Pancreas (tissue), 10 donors: ENCODE results near the gene SLC48A1. TPM values are rescaled to one million over a fixed set of nuclear protein-coding genes. Genes with fewer than 3 reads are reported as not detected.

ENCODE experiments used
- ATAC-seq, 4 donors: fragments of 200-7000 bp; cut with Tn5 transposase; one replicate each; pipeline versions ENCODE4 v1.8.0 to v1.9.1; 2020; ENCODE audit warnings: mild to moderate bottlenecking in 4 of 4, moderate library complexity in 4 of 4
- DNase-seq, 6 donors: peaks; one replicate each; pipeline ENCODE4 v3.0.0-alpha.2; 2020
- FAIRE-seq: peaks from 2 replicates; lab custom pipeline; 2012; peaks lifted over from hg19 to GRCh38; lab: Jason Lieb, UNC
- H3K27ac ChIP-seq, 4 donors: fragments of 200-600 bp; sonication (generic); 1 replicate in 3 of 4; 2 replicates in 1 of 4; pipeline versions ENCODE4 v1.5.0 to v1.8.0; 2020
- H3K27me3 ChIP-seq, 4 donors: fragments of 200-600 bp; one replicate each; pipeline ENCODE4 v1.8.0; 2021
- H3K36me3 ChIP-seq, 3 donors: fragments of 200-600 bp; sonication (generic) in 1 of 3; one replicate each; pipeline versions ENCODE4 v1.5.0 to v1.8.0; 2020 to 2021
- H3K4me1 ChIP-seq, 3 donors: fragments of 200-600 bp; one replicate each; pipeline ENCODE4 v1.8.0; 2021
- H3K4me3 ChIP-seq, 4 donors: fragments of 200-600 bp; sonication (generic) in 2 of 4; one replicate each; pipeline versions ENCODE4 v1.5.0 to v1.8.0; 2020 to 2021
- H3K9me3 ChIP-seq, 4 donors: fragments of 200-600 bp; one replicate each; pipeline ENCODE4 v1.8.0; 2021
- WGBS, 2 donors: extraction: QIAGEN DNeasy Blood & Tissue Kit; methylation state at CpG; one replicate each; pipeline ENCODE4 v1.1.7; 2013; 5-methylcytosine and 5-hydroxymethylcytosine counted together
- intact Hi-C, 3 donors: fragments of 100-400 bp; cut with DNase I; formaldehyde crosslinking; loops; one replicate each; pipeline versions ENCODE4 v1.11.1 to v1.14.2; 2022
- polyA plus RNA-seq, 2 donors: library from polyadenylated mRNA; stranded (reverse); fragments of 200-250 nt; gene quantifications; one replicate each; pipeline ENCODE4 v1.2.3, GENCODE V29; 2013
- total RNA-seq, 6 donors: library from RNA; stranded (reverse); fragmentation: NEBNext Ultra II Directional in 4 of 6; extraction: Animal tissue kit (Norgen Biotek cat#: 25700) in 4 of 6; gene quantifications; one replicate each; pipeline versions ENCODE4 v1.2.1 to v1.2.4, GENCODE V29; 2021 to 2023
- TF ChIP-seq, protein P1 (sequence below), 4 donors: fragments of 200-600 bp; sonication (generic) in 3 of 4; IDR thresholded peaks; one replicate each; pipeline versions ENCODE4 v1.5.0 to v1.8.0; 2021; ENCODE audit warnings: antibody characterized with exemption in 4 of 4
- donor health status: healthy with polysubstance abuse.
- donor health status: DM: no; HTN: no; CAD: no; lungs with moderate emphysema.
- donor health status: DM: no; HTN: no; CAD: no.
- donor health status: control.
- donor health status: control.
- donor health status: Bipolar disorder and iron deficiency.
- donor health status: DM: yes; HTN: yes; CAD: no.
- donor health status: DM: no; HTN: no; CAD: no.
- donor health status: DM: no; HTN: no; CAD: no.
- donor health status: DM: yes; HTN: yes; CAD: no.

SLC48A1 gene
- total and polyA plus RNA-seq, 8 donors = 12.2 to 17.2 (median 13.8) TPM

DNA sequence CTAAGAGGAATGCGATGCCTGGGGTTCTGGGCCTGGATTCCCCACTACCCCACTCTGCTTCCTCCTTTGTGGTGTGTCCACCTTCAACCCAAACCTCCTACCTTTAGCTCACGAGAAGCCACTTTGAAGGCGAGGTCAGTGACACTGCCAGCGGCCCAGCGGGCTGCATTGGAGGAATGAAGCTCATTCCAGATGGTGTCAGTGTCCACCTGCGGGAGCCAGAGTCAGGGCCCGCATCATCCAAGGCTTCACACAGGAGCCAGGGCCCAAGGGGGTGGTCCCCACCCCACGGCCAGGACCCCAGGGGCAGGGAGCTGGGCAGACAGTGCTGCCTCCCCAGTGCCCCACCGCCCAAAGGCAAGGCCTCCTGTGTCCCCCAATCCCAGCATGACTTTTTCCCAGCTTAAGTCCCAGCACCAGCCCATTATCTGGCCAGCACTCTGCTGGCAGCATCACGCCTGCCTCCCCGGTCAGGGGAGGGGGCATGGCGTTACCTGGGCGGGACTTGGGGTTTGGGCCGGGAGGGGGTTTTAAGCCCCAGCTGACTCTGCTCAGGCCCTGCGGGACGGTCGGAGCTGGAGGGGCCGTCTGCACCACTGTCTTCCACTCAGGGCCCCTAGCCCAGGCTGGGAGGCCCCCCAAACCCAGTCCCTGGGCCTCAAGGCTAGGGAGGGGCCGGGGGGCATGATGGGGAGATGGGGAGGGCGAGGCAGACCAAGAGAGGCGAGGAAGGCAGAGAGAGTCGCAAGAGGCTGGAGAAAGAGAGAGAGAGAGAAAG lies 16.9 kb downstream of the SLC48A1 start:
- FAIRE-seq (no peak), DNase-seq (peak in 2 of 6 donors; percentile 5 to 58), ATAC-seq (no peak)
- H3K4me1 ChIP-seq = no peaks in the 10 kb centered on the region
- H3K4me3 ChIP-seq = no peak overlapping the region
- intact Hi-C loops = loop anchor here in 1 of 3 donors (10.0 kb wide), 1 partner anchor 45 kb away; no protein-coding TSS in a partner anchor
- H3K9me3 ChIP-seq = no peaks in the 10 kb centered on the region
- WGBS, 2 donors = 91 to 94% methylated on average over 22 of the region's 22 CpGs
- no peaks in the 10 kb centered on the region for H3K27me3 ChIP-seq
- TF ChIP-seq, protein P1, sequence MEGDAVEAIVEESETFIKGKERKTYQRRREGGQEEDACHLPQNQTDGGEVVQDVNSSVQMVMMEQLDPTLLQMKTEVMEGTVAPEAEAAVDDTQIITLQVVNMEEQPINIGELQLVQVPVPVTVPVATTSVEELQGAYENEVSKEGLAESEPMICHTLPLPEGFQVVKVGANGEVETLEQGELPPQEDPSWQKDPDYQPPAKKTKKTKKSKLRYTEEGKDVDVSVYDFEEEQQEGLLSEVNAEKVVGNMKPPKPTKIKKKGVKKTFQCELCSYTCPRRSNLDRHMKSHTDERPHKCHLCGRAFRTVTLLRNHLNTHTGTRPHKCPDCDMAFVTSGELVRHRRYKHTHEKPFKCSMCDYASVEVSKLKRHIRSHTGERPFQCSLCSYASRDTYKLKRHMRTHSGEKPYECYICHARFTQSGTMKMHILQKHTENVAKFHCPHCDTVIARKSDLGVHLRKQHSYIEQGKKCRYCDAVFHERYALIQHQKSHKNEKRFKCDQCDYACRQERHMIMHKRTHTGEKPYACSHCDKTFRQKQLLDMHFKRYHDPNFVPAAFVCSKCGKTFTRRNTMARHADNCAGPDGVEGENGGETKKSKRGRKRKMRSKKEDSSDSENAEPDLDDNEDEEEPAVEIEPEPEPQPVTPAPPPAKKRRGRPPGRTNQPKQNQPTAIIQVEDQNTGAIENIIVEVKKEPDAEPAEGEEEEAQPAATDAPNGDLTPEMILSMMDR (IDR thresholded peaks at IDR 0.05) = no peak
- peaks cover 0 to 36% (median 8%) of the 10 kb centered on the region in 3 donors for H3K36me3 ChIP-seq
- no peak overlapping the region for H3K27ac ChIP-seq

DNA sequence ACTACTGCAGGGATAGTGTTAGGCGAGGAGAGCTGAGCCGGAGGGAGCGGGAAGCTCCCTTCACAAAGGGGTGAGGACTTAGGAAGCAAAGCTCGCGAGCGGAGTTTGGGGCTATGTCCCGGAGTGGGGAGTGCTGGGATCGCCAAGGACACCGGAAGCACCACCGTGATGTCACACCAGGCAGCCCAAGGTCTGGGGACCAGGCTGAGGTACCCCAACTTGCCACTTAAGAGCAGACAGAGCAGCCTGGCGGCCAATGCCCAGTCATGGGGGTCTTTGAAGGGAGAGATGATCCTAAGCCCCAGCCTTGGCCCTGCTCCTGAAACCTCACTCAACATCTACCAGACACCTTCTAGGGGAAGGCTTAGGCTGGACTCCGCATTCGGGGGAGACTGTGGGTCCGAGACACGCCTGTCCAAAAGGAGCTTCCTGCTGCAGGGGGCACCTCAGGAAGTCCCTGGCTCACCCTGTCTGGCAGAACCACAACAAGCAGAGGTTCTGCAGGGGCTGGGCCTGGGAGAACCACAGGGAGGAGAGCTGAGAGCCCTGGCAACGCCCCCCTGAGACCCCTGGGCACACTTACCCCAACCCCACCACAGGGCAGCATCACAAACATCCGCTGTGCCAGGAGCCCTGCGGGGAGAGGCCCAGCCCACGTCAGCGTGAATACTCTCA lies 17.8 kb downstream of the SLC48A1 start:
- TF ChIP-seq, protein P1 (IDR thresholded peaks at IDR 0.05) = no peak
- intact Hi-C loops = no loop called here
- FAIRE-seq (no peak), DNase-seq (peak in 1 of 6 donors; percentile 48), ATAC-seq (no peak)
- no peak overlapping the region for H3K27ac ChIP-seq
- H3K9me3 ChIP-seq = no peaks in the 10 kb centered on the region
- no peaks in the 10 kb centered on the region for H3K4me1 ChIP-seq
- WGBS, 2 donors = 92 to 93% methylated on average over 20 of the region's 20 CpGs
- peaks cover 0 to 36% (median 7%) of the 10 kb centered on the region in 3 donors for H3K36me3 ChIP-seq
- H3K4me3 ChIP-seq = no peak overlapping the region
- no peaks in the 10 kb centered on the region for H3K27me3 ChIP-seq

DNA sequence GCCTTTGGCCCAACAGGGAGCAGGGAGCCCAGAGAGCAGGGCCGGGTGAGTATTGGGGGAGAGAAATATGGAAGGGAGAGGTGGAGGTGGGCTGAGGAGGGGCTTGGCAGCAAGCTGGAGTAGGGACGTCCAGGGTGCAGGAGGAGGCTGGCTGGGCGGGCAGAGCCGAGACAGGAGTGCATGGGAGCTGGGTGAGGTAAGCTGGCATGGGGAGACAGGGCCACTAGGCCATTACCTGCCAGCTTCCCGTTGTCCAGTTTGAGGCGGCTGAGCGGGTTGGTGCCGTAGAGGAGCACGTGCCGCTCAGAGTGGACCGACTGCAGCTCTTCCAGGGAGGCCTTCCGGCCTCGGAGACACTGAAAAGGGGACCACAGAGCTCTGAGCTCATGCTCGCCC lies 18.3 kb downstream of the SLC48A1 start:
- WGBS, 2 donors = 92 to 94% methylated on average over 14 of the region's 14 CpGs
- ATAC-seq = no peak
- TF ChIP-seq, protein P1 (IDR thresholded peaks at IDR 0.05) = no peak
- intact Hi-C loops = no loop called here
- no peaks in the 10 kb centered on the region for H3K4me1 ChIP-seq
- peak in 1 of 6 donors; percentile 59 for DNase-seq
- no peaks in the 10 kb centered on the region for H3K9me3 ChIP-seq
- FAIRE-seq = no peak
- no peaks in the 10 kb centered on the region for H3K27me3 ChIP-seq
- H3K27ac ChIP-seq = no peak overlapping the region
- no peak overlapping the region for H3K4me3 ChIP-seq
- H3K36me3 ChIP-seq = peaks cover 0 to 34% (median 7%) of the 10 kb centered on the region in 3 donors

DNA sequence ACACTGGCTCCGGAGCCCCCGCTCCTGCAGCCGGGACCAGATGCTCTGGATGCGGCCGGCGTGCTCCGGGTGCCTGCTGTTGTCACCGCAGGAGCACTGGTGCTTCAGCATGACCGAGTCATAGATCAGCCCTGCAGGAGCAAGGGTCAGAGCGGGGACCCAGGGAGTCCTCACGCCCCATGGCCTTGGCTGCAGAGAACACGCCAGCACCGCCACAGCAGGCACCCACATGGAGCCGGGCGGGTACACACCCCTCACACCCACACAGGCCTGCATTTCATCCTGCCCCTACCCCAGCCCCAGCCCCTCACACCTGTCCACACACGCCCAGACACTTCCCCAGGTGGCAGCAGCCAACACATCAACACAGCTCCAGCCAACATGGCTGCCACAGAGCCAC lies 18.8 kb downstream of the SLC48A1 start:
- Histone ChIP-seq H3K4me1 (no peaks in the 10 kb centered on the region), H3K27me3 (no peaks in the 10 kb centered on the region), H3K27ac (no peak overlapping the region), H3K4me3 (no peak overlapping the region), H3K36me3 (peaks cover 0 to 30% (median 7%) of the 10 kb centered on the region in 3 donors), H3K9me3 (no peaks in the 10 kb centered on the region)
- TF ChIP-seq, protein P1 (IDR thresholded peaks at IDR 0.05) = no peak
- WGBS, 2 donors = 92 to 94% methylated on average over 16 of the region's 16 CpGs
- FAIRE-seq = no peak
- DNase-seq = no peak
- ATAC-seq = no peak
- intact Hi-C loops = no loop called here
